Amygdala (tissue), 56 donors: Measurements from ENCODE around the gene LONP1.
"Not testable (repeated sequence)": the region's sequence is repeated elsewhere in the genome, so short reads cannot be mapped to it uniquely, and the experiment has no call there.

Experiments
- DNase-seq, 56 donors: peaks; one replicate each; lab custom pipeline; 2025; lab: John Stamatoyannopoulos, UW

Gene LONP1

GRCh38 chr19:5713228-5713627, 6.7 kb downstream of the LONP1 start:
- no peak for DNase-seq

DNA sequence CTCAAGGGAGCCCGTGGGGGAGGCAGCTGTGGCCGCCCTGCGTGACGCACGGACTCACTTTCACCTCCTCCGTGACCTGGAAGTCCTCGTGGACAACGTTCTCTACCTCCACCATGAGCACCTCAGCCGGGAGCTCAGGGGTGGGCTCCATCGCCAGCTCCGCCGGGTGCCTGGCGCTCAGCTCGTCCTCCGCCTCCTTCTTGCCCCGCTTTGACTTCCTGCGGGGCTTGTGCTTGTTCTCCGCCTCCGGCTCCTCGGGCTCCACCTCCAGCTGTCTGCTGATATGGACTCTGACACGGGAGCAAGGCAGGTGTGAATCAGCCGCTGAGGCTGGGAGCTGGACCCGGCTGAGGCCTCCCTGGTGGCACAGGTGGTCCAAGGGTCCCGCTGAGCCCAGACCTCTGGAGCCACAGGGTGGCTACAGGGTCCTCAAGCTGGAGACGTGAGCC, 8.2 kb downstream of the LONP1 start:
- DNase-seq = no peak

- DNase-seq = no peak
Observed at GRCh38 chr19:5711025-5711424, 8.9 kb downstream of the LONP1 start.

DNA sequence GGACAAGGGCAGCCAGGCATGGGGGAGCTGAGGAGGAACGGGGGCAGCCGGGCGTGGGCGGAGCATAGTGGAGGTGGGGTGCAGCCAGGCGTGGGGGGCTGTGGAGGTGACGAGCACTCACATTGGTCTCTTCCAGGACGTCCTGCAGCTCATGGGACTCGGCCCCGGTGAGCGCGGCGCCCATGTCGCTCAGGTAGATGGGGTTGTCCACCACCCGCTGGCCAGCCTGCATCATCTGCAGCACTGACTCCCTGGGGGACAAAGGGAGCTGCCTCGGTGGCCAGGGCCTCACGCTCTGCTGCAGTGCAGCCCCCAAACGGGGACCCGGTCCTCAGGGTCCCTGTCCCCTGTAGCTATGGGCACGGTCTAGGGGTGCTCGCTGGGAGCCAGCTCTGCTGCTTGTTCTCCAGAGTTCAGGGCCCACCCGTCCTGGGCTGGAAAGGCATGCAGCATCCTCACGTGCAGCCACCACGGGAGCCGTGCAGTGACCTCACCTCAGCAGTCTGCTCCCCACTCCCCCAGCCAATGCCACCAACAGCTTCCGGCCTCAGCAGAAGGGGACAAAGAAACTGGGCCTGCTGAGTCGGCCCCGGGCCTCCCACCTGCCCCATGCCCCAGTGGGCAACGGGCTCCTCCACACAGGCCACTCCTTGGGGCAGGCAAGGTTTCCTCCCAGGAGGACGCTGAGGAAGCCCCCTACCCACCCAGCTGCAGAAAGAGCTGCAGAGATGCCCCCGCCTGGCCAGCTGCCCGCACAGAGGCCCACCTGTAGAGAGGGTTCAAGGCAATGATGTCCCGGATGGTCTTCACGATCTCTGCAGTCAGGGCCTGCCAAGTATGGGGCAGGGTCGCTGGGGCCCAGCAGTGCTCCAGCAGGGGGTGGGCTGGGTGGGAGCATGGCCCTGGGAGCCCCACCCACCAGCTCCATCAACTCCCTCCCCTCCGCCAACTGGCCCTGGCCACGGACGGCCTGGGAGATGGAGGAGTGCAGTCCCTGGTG, 12.1 kb downstream of the LONP1 start:
- DNase-seq = no peak

DNA sequence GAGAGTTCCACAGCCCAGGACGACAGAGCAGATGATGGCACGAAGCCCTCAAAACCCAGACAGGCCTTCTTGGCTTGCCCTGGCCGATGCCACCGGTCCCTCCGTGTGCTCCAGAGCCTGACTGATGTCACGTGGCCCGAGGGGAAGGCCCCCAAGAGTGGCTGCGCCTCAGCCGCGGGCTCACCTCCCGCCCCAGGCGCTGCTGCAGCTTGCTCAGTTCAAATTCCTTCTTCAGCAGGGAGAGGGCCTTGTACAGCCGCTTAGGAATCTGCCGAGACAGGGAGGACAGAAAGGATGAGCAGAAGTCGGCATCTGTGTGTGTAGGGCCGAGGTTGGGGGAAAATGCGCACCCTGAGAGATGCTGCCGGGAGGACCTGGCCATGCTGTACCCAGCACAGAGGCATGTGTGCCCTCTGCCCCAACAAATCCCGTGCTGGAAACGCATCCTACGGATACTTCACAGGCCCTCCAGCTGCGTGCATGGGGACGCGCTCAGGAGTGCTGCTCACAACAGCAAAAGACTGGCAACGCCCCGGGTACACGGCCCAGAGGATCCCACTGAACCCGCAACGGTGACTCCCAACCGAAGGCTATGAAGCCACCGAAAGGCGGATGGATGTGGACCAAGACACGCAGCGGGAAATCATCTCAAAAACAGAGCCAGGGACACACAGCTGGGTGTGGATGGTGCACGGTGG, 12.9 kb downstream of the LONP1 start:
- no peak for DNase-seq

GRCh38 chr19:5705552-5705951, 14.4 kb downstream of the LONP1 start:
- DNase-seq = no peak

DNA sequence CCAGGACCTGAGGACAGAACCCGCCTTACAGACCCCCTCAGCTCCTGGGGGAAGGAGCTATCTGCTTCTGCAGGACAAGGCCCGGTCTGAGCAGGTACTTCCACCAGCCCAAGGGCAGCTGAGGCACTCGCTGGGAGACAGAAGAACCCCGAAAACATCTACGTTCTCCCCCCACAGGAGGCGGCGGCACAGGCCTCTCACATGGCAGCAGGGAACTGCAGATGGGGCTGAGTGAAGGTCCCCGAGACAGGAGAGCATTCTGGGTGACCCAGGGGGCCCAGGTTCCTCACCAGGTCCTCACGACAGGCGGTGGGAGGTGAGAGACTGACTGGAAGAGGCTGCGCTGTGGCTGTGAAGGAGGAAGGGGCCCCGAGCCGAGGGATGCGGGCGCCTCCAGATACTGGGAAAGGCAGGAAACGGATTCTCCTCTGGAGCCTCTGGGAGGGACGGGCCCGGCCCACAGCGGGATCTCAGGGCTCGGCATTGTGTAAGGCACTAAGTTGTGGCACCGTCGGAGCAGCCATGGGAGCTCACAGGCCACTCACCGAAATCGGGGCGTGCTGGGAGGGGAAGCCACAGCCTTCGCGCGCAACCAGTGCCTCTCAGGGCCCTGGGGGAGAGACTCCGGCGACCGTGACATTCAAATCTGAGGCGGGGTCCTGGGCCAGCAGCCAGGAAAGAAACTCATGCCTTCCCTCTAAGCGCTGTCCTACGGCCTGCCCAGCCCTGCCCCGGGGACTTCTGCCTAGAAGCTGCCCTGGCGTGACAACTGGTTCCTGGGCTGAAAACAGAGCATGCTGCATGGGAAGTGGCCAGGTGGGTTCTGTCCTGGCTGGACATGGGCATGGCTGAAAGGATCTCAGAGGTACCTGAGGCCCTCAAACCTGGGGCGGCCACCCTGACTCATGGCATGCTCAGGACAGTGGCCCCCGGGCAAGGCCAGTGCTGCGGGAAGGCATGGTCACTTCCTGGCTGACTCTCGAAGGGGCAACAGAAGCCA, 15.8 kb downstream of the LONP1 start:
- no peak for DNase-seq

- DNase-seq = not testable (repeated sequence)
Observed at GRCh38 chr19:5702053-5702410, 17.9 kb downstream of the LONP1 start.

DNA sequence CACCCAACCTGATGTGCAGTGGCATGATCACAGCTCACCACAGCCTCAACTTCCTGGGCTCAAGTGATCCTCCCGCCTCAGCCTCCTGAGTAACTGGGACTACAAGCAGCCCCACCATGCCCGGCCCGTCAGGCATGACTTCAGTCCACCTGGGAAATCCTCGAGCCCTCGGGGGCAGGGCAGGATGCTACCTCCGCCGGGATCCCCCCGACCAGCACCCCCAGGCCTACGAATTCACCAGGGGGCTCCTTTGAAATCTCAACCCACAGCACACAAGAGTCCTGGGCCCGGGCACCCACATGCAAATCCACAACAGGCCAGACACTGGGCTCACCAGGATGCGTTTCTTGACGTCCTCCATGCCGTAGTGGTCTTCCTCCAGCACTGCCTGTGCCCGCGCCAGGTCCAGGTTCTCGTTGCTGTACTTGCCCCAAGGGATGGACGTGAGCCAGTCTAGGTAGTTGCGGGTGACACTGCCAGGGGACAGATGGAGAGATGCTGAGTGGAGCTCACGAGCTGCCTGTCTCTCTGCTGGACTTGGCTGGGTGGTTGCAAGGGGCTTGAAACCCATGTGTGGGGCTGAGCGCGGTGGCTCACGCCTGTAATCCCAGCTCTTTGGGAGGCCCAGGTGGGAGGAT, 19.4 kb downstream of the LONP1 start:
- DNase-seq = no peak

DNA sequence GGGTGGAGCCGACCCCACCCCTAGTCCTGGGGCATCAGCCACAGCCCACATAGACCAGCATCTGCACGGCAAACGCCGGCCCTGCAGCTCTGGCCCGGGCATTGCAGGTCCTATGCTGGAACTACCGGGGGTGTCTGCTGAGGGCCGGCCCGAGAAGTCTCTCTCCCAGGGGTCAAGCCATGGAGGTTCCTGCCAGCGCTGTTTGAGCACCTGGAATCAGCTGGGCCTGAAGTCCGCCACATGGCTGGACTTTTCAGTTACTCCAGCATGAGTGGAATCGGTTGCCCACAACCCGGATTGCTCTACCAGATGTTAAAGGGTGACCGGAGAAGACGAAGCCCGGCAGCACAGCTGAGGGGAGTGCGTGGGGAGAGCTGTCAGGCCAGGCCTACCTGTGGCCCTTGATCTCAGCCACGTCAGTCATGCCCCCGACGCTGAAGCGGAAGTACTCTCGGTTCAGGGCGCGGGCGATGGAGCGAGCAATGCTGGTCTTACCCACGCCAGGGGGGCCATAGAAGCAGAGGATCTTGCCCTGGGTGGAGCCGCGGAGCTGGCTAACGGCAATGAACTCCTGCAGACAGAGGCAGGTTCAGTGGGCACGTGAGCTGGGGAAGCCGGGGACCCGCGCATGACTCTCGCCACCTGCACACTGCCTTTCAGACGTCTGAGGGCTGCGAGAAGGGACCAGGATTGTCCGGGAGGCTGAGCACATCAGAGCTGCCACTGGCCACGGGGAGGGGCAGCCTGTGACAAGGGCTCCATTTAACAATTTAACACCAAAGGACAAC, 21.1 kb downstream of the LONP1 start:
- no peak for DNase-seq

DNA sequence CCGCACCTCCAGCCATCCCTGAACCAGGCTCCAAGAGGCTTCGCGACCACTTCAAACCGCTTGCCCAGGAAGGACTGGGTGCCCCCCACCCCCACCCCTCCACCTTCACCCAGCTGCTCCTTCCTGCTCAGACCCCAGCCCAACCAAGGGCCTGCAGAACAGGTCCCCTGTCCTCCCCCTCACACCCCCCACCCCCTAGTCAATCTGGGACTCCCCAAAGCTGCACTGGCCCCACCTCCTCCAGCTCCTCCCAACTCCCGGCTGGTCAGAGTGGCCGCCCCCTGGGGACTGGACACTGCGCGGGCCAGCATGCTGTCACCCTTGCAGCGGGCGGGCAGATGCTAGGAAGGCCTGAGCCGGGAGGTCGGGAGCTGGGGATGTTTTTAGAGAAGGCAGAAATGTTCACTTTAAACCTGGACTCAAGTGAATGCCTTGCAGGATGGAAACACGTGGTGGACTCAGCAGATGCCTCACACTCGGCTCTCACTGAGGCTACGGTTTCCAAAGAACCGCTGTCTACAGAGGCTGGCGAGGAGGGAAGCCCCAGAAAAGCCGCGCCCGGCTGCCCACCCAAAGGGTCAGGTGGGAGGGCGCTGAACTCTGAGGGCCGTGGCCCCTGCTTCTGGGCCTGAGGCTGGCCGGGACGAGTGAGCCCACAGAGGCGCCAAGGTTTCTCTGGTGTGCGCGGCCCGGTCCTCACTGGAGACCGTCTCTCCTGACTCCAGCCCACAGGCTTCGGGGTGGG, 21.9 kb downstream of the LONP1 start:
- DNase-seq = no peak

GRCh38 chr19:5697022-5697889, 22.7 kb downstream of the LONP1 start:
- DNase-seq = no peak

DNA sequence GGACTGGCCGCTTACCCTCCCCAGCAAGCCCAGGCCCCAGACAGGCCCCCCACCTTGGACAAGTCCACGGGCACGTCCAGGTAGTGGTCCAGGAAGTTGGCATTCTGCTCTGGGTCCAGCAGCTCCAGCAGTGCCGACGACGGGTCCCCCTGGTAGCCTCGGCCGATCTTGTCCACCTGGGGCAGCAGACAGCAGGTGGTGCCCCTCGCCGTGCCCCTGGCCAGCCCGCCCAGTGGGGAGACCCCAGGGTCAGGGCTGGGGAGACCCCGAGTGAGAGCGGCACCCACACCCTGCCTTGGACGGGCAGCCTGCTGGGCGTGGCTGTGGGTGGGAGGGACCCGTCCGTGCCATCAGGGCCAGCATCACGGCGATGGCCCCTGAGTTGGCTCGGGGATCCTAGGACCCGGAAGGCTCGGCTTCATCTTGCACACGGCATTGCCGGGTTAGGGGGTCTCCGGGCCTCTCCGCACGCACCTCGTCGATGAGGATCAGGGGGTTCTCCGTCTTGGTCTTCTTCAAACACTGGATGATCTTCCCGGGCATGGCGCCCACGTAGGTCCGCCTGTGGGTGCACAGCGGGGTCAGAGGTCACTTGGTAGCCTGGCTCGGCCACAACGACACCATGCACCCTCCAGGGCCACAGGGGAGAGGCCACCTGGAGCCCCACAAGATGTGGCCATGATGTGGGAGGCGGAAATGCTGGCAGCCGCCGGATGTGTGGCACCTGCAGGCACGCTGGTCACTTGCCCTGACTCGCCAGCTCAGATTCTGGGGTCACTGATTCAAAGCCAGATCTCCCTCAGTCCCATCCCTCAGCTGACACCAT, 23.5 kb downstream of the LONP1 start:
- no peak for DNase-seq

DNA sequence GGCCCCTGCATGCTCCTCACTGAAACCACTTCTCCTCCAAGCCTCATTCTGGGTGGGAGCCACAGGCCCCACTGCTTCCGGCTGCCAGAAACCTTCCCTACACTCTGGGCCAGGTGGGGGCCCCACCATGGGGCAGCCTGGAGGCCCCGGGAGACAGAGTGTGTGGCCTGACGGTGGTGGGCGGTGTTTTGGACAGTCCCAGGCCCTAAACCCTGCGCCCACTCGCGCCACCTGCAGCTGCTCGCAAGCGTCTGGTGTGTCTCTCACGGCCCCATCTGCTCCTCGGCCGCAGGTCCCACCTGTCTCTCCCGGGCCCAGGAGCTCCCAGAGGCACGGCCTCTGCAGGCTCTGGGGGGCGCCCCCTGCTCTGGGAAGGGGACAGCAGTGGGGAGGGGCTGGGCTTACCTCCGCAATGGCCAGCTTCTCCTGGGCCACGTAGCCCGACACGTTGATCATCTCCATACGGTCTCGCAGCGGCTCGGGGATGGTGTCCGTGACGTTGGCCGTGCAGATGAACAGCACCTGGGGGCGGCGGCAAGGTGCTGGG, 24.2 kb downstream of the LONP1 start:
- no peak for DNase-seq

- DNase-seq = no peak
Observed at GRCh38 chr19:5694956-5695648, 24.8 kb downstream of the LONP1 start.
